Dermis blood vessel endothelial cell (primary cell): ENCODE measurements around the gene LSM5. TPM values are rescaled to one million over a fixed set of nuclear protein-coding genes. Genes with fewer than 3 reads are reported as not detected.

ENCODE experiments used
- DNase-seq: peaks from one replicate; pipeline ENCODE4 v3.0.0; 2010
- total RNA-seq: library from RNA; depleted of rRNA; stranded (reverse); fragments of >200 nt; gene quantifications from 2 replicates; pipeline ENCODE4 v1.2.3, GENCODE V29; 2014

Gene LSM5
- total RNA-seq, 1 donor from 2014 or later, result 22.0 TPM

DNA sequence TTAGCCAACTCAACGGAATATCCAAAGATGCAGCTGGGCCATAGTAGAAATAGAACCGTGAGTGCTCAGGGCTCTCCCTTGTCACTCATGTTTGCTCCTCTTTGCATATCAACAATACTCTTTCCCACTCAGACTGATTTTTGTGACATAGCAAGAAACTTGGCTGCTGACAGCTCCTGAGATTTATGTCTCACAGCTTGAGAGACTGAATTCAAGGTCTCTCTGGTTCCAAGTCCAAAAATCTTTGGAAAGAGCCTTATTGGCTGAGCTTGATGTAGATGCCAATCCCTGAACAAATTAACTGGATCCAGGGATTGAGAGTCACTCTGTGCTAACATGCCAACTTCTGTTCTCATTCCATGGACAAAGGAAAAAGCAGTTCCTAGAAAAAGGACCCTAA, 30.4 kb downstream of the LSM5 start:
- no peak for DNase-seq

DNA sequence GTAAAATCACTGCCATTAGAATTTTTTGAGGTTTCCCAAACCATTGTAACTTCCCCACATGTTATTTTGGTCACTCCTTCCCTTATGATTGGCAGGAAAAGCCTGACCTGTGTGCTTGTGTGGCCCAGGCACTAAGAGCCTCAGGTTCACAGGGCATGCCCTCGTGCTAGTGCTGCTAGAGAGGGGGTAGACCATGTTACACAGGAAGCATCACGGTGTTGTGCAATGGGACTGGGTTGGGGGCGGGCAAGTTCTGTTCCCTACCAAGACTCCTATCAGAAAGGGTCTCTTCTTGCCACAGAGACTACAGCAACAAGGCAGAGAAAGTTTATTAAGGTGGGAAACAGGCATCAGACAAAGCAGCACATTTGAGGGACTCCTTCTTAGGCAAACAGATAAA, 32.2 kb downstream of the LSM5 start:
- no peak for DNase-seq

DNA sequence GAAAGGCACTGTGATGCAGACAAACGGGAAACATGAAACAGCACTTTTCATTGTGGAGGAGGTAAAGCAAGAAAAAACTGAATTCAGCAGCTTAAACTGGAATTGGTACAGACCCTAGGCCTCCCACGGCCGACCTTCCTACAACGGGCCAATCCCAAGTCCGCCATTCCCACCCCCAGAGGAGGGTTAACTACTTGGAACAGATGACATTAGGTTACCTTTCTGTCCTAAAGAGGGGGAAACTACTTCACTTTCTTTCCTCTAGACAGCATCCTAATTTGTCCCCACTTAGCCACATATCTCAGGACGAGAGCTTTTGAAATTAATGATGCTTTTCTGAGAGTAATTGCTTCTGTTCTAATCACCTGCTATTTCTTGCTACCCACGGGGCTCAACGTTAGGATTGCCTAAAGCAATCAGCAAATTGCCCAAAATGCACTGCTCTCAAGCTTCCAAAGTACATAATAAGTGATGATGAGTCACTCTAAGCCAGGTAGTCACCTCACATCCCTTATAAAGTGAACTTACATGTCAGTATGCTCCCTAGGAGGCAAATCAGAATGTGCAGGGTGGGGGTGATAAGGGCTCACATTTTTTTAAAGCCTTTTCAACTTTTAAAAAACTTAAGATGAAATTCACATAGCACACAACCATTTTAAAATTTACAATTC, 36.7 kb downstream of the LSM5 start:
- DNase-seq, result no peak

DNA sequence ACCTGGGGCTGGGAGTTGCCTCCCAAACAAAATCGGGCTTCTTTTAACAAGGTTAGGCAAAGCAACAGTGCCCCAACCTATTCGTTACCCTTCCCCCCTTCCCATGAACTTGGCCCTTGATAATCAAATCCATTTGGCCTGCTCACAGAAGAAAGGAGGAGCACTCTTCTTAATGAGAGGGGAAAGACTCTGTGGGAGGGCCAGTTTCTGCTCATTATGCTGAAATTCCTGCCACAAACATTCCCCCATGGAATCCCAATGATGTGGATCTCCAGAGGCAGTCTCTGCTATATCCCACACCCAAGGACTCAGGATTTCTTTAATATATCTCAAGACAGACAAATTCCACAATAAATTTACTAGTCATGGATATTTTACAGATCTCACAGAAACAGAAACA, 43.0 kb downstream of the LSM5 start:
- no peak for DNase-seq

DNA sequence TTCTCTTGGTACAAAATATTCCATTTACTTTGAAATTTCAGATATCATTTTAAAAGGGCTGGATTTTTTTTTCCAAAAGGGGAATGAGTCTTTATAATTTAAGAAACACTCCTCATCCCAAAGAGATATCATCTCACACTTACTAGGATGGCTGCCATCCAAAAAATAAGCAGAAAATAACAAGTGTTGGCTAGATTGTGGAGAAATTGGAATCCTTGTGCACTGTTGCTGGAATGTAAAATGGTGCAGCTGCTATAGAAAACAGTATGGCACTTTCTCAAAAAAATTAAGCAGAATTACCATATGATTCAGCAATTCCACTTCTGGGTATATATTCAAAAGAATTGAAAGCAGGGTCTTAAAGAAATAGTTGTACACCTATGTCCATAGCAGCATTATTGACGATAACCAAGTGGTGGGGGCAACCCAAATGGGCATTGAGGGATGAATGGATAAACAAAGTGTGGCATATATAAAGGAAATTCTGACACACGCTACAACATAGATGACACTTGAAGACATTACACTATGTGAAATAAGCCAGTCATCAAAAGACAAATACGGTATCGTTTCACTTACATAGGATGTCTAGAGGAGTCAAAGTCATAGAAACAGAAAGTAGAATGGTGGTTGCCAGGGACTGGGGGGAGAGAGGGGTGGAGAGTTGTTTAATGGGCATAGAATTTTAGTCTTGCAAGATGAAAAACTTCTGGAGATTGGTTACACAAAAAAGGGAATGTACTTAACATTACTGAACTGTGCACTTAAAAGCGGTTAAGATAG, 53.8 kb downstream of the LSM5 start:
- DNase-seq, result no peak

Other genes starting within 250 kb of the LSM5 start
- 49.0 and 81.9 TPM in 2 replicates for gene AVL9, start 5.1 kb upstream of the LSM5 start, total RNA-seq